Cardiac fibroblast (primary cell): ENCODE measurements around the gene SLTM.

Source experiments
- DNase-seq, 2 donors: peaks; one replicate each; pipeline versions ENCODE4 v3.0.0 to v3.0.0-alpha.2; 2010; ENCODE audit warnings: low read depth in 2 of 2
- H3K4me3 ChIP-seq, 2 donors: replicated peaks in 1 of 2; 1 replicate in 1 of 2; 2 replicates in 1 of 2; pipeline ENCODE4 v1.5.1; 2011; ENCODE audit warnings: low read depth in 2 of 2, low read length in 2 of 2, mild to moderate bottlenecking in 2 of 2, moderate library complexity in 1 of 2
- CTCF ChIP-seq: IDR thresholded peaks from one replicate; pipeline ENCODE4 v1.5.1; 2011; ENCODE audit warnings: low read depth, mild to moderate bottlenecking, low read length, inconsistent platforms

Gene SLTM

GRCh38 chr15:58966698-58967097, 33.2 kb upstream of the SLTM start:
- no peak overlapping the region for H3K4me3 ChIP-seq
- DNase-seq, result peak in 1 of 2 donors; percentile 68
- TF ChIP-seq CTCF, result no peak

GRCh38 chr15:58962662-58963565, 29.4 kb upstream of the SLTM start:
- DNase-seq, result peak in 1 of 2 donors; percentile 36
- no peak for TF ChIP-seq CTCF
- no peak overlapping the region for H3K4me3 ChIP-seq

GRCh38 chr15:58962136-58962535, 28.7 kb upstream of the SLTM start:
- no peak for TF ChIP-seq CTCF
- no peak for DNase-seq
- no peak overlapping the region for H3K4me3 ChIP-seq

DNA sequence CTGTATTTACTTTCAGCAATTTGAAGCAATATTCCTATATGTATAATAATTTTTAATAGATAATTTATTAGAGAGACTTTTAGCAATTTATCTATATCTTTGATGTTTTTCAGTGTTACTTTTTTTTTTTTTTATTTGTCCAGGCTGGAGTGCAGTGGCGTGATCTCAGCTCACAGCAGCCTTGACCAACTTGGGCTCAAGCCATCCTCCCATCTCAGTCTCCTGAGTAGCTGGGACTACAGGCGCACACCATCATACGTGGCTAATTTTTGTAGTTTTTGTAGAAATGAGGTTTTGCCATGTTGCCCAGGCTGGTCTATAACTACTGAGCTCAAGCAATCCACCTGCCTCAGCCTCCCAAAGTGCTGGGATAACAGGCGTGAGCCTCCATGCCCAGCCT, 25.3 kb upstream of the SLTM start:
- no peak for TF ChIP-seq CTCF
- H3K4me3 ChIP-seq, result no peak overlapping the region
- no peak for DNase-seq

- peak; percentile 68 to 77 for DNase-seq
- H3K4me3 ChIP-seq, result no peak overlapping the region
- TF ChIP-seq CTCF, result peak; percentile 86
These were observed 23.9 kb upstream of the SLTM start for GRCh38 chr15:58957101-58957973.

DNA sequence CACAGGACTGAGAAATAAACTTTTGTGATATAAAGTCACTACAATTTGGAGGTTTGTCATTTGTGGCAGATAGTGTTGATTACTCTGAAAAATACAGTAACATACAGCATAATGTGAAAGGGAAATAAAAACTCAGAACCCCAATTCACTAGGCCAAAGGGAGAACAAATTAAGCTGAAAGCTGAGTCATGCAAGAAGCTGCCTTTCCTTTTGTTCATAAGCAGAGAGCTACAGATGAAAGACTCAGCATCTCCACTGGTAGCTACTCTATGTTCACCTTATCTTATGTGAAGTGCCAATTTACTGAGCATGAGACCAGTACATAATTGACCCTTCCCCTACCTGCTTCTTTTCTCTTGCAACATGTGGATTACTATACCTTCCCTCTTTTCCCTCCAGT, 19.3 kb upstream of the SLTM start:
- DNase-seq, result peak; percentile 44 to 58
- no peak for TF ChIP-seq CTCF
- H3K4me3 ChIP-seq, result no peak overlapping the region
